H1 (cell line): ENCODE results near the gene MPND. TPM values are rescaled to one million over a fixed set of nuclear protein-coding genes. Genes with fewer than 3 reads are reported as not detected.

Experiments
- BACH1 ChIP-seq: IDR thresholded peaks from 2 replicates; pipeline ENCODE4 v1.6.1; 2012; ENCODE audit warnings: low read length, improper control_type of control experiment
- BRCA1 ChIP-seq: IDR thresholded peaks from 2 replicates; pipeline ENCODE4 v1.6.1; 2012; ENCODE audit warnings: low read depth, low read length, improper control_type of control experiment
- GABPA ChIP-seq: IDR thresholded peaks from 2 replicates; pipeline ENCODE4 v1.6.1; 2011; ENCODE audit warnings: mild to moderate bottlenecking, low read length, moderate library complexity, borderline replicate concordance; ENCODE audit not compliant: insufficient read depth
- JUN ChIP-seq: IDR thresholded peaks from 2 replicates; pipeline ENCODE4 v1.6.1; 2011; ENCODE audit warnings: low read depth, mild to moderate bottlenecking, improper control_type of control experiment, low read length
- KDM4A ChIP-seq: IDR thresholded peaks from one replicate; pipeline ENCODE4 v1.7.1; 2012; ENCODE audit warnings: low read depth, mild to moderate bottlenecking, moderate library complexity, low read length, inconsistent platforms; ENCODE audit not compliant: severe bottlenecking
- RAD21 ChIP-seq, 2 experiments: IDR thresholded peaks in 1 of 2; conservative IDR thresholded peaks in 1 of 2; 2 replicates each; pipeline ENCODE4 v1.6.1; 2011; ENCODE audit warnings: low read depth in 2 of 2, low read length in 2 of 2, improper control_type of control experiment in 1 of 2, inconsistent platforms in 1 of 2, mild to moderate bottlenecking in 1 of 2, moderate library complexity in 1 of 2
- SIN3A ChIP-seq, 2 experiments: IDR thresholded peaks in 1 of 2; conservative IDR thresholded peaks in 1 of 2; 2 replicates each; pipeline ENCODE4 v1.6.1; 2011 to 2012; ENCODE audit warnings: low read length in 2 of 2, improper control_type of control experiment in 1 of 2, low read depth in 1 of 2, mild to moderate bottlenecking in 1 of 2
- SP4 ChIP-seq: IDR thresholded peaks from 2 replicates; pipeline ENCODE4 v1.6.1; 2012; ENCODE audit warnings: low read length, inconsistent platforms
- polyA plus RNA-seq, 7 experiments: library from polyadenylated mRNA; depleted of rRNA in 3 of 7; stranded (reverse) in 5 of 7; unstranded in 2 of 7; fragments of >200 nt in 5 of 7; fragments of 200-250 nt in 2 of 7; gene quantifications; 1 replicate in 5 of 7; 2 replicates in 1 of 7; 4 replicates in 1 of 7; pipeline versions ENCODE4 v1.2.1 to v1.2.3, GENCODE V29; 2011 to 2013; ENCODE audit warnings: missing spikeins in 2 of 7, mixed read lengths in 2 of 7
- total RNA-seq: library from RNA; stranded (reverse); fragmentation: NEBNext Ultra II Directional; extraction: Animal tissue kit (Norgen Biotek cat#: 25700); gene quantifications from 2 replicates; pipeline ENCODE4 v1.2.1, GENCODE V29; 2021
- TF ChIP-seq, protein P1 (sequence below): IDR thresholded peaks from 2 replicates; pipeline ENCODE4 v1.6.1; 2011; ENCODE audit warnings: low read length, improper control_type of control experiment

Gene MPND
- total and polyA plus RNA-seq, 2 of the 8 experiments (the other 6 are each of a cell fraction or from before 2014, with no cell fraction given) = 22.9 to 27.7 TPM

DNA sequence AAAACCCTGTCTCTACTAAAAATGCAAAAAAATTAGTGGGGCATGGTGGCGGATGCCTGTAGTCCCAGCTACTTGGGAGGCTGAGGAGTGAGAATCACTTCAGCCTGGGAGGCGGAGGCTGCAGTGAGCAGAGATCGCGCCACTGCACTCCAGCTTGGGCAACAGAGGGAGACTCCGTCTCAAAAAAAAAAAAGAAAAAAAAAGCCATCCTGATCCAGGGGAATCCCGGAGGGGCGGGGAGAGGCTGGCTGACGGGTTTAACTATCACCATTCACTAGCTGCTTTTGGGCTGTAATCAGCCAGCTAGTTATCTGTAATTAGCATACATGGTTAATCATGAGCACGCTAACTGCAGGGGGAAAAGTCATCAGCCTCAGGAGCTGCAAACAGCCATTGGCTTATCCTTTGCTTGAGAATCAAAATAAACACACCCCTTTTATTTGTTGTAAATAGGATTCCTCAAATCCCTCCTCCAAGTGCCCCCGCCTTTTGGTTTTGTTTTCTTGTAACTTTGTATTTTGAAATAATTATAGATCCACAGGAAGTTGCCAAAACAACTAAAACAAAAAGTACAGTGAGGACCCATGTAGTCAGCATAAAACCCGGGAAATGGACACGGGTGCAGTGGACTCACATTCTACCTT lies 29.4 kb upstream of the MPND start (continued):
- TF ChIP-seq SIN3A (conservative IDR thresholded peaks at IDR 0.05 in 1 of 2, IDR thresholded peaks at IDR 0.05 in 1 of 2; ENCODE audit: low read depth in 1 of 2, low read length in 2 of 2) (no peak), GABPA (no peak), JUN (no peak), RAD21 (IDR thresholded peaks at IDR 0.05 in 1 of 2, conservative IDR thresholded peaks at IDR 0.05 in 1 of 2; ENCODE audit: low read depth in 2 of 2, low read length in 2 of 2) (no peak), KDM4A (no peak), BACH1 (no peak), SP4 (no peak), BRCA1 (no peak)
- TF ChIP-seq, protein P1, sequence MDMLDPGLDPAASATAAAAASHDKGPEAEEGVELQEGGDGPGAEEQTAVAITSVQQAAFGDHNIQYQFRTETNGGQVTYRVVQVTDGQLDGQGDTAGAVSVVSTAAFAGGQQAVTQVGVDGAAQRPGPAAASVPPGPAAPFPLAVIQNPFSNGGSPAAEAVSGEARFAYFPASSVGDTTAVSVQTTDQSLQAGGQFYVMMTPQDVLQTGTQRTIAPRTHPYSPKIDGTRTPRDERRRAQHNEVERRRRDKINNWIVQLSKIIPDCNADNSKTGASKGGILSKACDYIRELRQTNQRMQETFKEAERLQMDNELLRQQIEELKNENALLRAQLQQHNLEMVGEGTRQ = no peak
